K562 (cell line): ENCODE data around the gene AGO3. TPM values are rescaled to one million over a fixed set of nuclear protein-coding genes. Genes with fewer than 3 reads are reported as not detected.
A peak's percentile ranks its signal among the peaks of the same experiment; 100 is the strongest.

Experiments
- ATF1 ChIP-seq, 2 experiments: fragments of 450-650 bp in 1 of 2; IDR thresholded peaks; 2 replicates each; pipeline ENCODE4 v1.6.1; 2016; ENCODE audit warnings: missing compliant biosample characterization in 1 of 2, missing genetic modification characterization in 1 of 2
- CBX3 ChIP-seq, 2 experiments: IDR thresholded peaks; 1 replicate in 1 of 2; 2 replicates in 1 of 2; pipeline ENCODE4 v1.6.1; 2012; ENCODE audit warnings: inconsistent platforms in 2 of 2, low read length in 2 of 2, borderline replicate concordance in 1 of 2, control low read depth in 1 of 2
- CREM ChIP-seq: IDR thresholded peaks from 2 replicates; pipeline ENCODE4 v1.6.1; 2014; ENCODE audit warnings: antibody characterized with exemption, low read depth
- EZH2 ChIP-seq: IDR thresholded peaks from 2 replicates; pipeline ENCODE4 v1.6.1; 2012; ENCODE audit warnings: low read depth, mild to moderate bottlenecking, inconsistent platforms, low read length, borderline replicate concordance
- GATAD2B ChIP-seq: fragments of 450-650 bp; IDR thresholded peaks from 2 replicates; pipeline ENCODE4 v1.6.1; 2017; ENCODE audit warnings: mild to moderate bottlenecking, borderline replicate concordance
- HDAC2 ChIP-seq: fragments of 450-650 bp; IDR thresholded peaks from 2 replicates; pipeline ENCODE4 v1.6.1; 2016; ENCODE audit warnings: mild to moderate bottlenecking
- HDAC8 ChIP-seq: fragments of 450-650 bp; IDR thresholded peaks from 2 replicates; pipeline ENCODE4 v1.6.1; 2016; ENCODE audit warnings: mild to moderate bottlenecking, missing genetic modification characterization, moderate library complexity, missing compliant biosample characterization
- HNRNPL ChIP-seq: fragments of 200-400 bp; formaldehyde crosslinking; IDR thresholded peaks from 2 replicates; pipeline ENCODE4 v1.6.1; 2017; ENCODE audit warnings: low read depth, mild to moderate bottlenecking, low read length
- IFI16 ChIP-seq: fragments of 250-450 bp; sonication (Bioruptor Pico); IDR thresholded peaks from 2 replicates; pipeline ENCODE4 v2.1.2; 2022; ENCODE audit warnings: mild to moderate bottlenecking, inconsistent platforms
- MBD2 ChIP-seq: sonication (generic); IDR thresholded peaks from 2 replicates; pipeline ENCODE4 v1.6.1; 2016; ENCODE audit warnings: low read depth, borderline replicate concordance
- RBM39 ChIP-seq: fragments of 200-400 bp; formaldehyde crosslinking; optimal IDR thresholded peaks from 2 replicates; pipeline ENCODE3; 2018; ENCODE audit warnings: low read depth, low read length
- SRSF7 ChIP-seq: fragments of 200-400 bp; formaldehyde crosslinking; optimal IDR thresholded peaks from 2 replicates; pipeline ENCODE3; 2017; ENCODE audit warnings: mild to moderate bottlenecking, low read depth, low read length
- XRCC5 ChIP-seq: fragments of 200-400 bp; formaldehyde crosslinking; IDR thresholded peaks from 2 replicates; pipeline ENCODE4 v1.6.1; 2017; ENCODE audit warnings: low read depth, mild to moderate bottlenecking, low read length
- ZNF3 ChIP-seq: fragments of 250-450 bp; sonication (Bioruptor Pico); IDR thresholded peaks from 2 replicates; pipeline ENCODE4 v1.5.0; 2021; ENCODE audit warnings: mild to moderate bottlenecking, moderate library complexity
- ZNF316 ChIP-seq: fragments of 450-650 bp; IDR thresholded peaks from 2 replicates; pipeline ENCODE4 v1.6.1; 2016
- ZNF507 ChIP-seq: conservative IDR thresholded peaks from 2 replicates; pipeline ENCODE4 v1.6.1; 2017; ENCODE audit warnings: missing genetic modification characterization, missing compliant biosample characterization
- ZNF586 ChIP-seq: fragments of 450-650 bp; formaldehyde crosslinking; conservative IDR thresholded peaks from 2 replicates; pipeline ENCODE4 v1.4.0; 2020; ENCODE audit warnings: mild to moderate bottlenecking, moderate library complexity
- ZNF76 ChIP-seq: fragments of 250-450 bp; sonication (Bioruptor Pico); IDR thresholded peaks from 2 replicates; pipeline ENCODE4 v1.4.0; 2020; ENCODE audit warnings: mild to moderate bottlenecking, moderate library complexity, borderline replicate concordance
- polyA plus RNA-seq, 8 experiments: library from polyadenylated mRNA; depleted of rRNA in 4 of 8; stranded (reverse) in 5 of 8; unstranded in 3 of 8; fragments of >200 nt; fragmentation: Nextera tagmentation in 2 of 8; fragmentation: Illumina TruSeq in 1 of 8; extraction: Ambion mirVana in 2 of 8; extraction: Trizol in 1 of 8; gene quantifications; 2 replicates each; pipeline versions ENCODE4 v1.2.1 to v1.2.3, GENCODE V29; 2011 to 2014; ENCODE audit warnings: inconsistent platforms in 1 of 8, missing spikeins in 1 of 8
- total RNA-seq, 7 experiments: library from RNA; depleted of rRNA in 6 of 7; stranded (reverse); fragments of >200 nt in 6 of 7; fragmentation: Illumina TruSeq in 2 of 7; extraction: Trizol in 2 of 7; gene quantifications; 2 replicates each; pipeline versions ENCODE4 v1.2.1 to v1.2.3, GENCODE V29; 2011 to 2021; ENCODE audit warnings: low replicate concordance in 1 of 7
- TF ChIP-seq, protein P1 (sequence below): sonication (generic); formaldehyde crosslinking; IDR thresholded peaks from 2 replicates; pipeline ENCODE4 v1.8.0; 2022; ENCODE audit warnings: mild to moderate bottlenecking, missing genetic modification reagents
- TF ChIP-seq, protein P2 (sequence below): fragments of 250-450 bp; sonication (Bioruptor Pico); IDR thresholded peaks from 2 replicates; pipeline ENCODE4 v1.8.0; 2022; ENCODE audit warnings: inconsistent platforms
- TF ChIP-seq, protein P3 (sequence below): fragments of 450-650 bp; formaldehyde crosslinking; IDR thresholded peaks from 2 replicates; pipeline ENCODE4 v1.4.0; 2020; ENCODE audit warnings: mild to moderate bottlenecking, moderate library complexity
- TF ChIP-seq, protein P4 (sequence below): fragments of 450-650 bp; conservative IDR thresholded peaks from 2 replicates; pipeline ENCODE4 v1.6.1; 2016; ENCODE audit warnings: missing genetic modification characterization, low read depth, mild to moderate bottlenecking, missing compliant biosample characterization, moderate library complexity
- TF ChIP-seq, protein P5 (sequence below): sonication (generic); formaldehyde crosslinking; IDR thresholded peaks from 2 replicates; pipeline ENCODE4 v1.8.1; 2022; ENCODE audit warnings: missing genetic modification reagents

Gene AGO3
- total and polyA plus RNA-seq, 9 of the 15 experiments (the other 6 are each of a cell fraction or from before 2014, with no cell fraction given), result 4.5 to 41.5 (median 22.7) TPM

DNA sequence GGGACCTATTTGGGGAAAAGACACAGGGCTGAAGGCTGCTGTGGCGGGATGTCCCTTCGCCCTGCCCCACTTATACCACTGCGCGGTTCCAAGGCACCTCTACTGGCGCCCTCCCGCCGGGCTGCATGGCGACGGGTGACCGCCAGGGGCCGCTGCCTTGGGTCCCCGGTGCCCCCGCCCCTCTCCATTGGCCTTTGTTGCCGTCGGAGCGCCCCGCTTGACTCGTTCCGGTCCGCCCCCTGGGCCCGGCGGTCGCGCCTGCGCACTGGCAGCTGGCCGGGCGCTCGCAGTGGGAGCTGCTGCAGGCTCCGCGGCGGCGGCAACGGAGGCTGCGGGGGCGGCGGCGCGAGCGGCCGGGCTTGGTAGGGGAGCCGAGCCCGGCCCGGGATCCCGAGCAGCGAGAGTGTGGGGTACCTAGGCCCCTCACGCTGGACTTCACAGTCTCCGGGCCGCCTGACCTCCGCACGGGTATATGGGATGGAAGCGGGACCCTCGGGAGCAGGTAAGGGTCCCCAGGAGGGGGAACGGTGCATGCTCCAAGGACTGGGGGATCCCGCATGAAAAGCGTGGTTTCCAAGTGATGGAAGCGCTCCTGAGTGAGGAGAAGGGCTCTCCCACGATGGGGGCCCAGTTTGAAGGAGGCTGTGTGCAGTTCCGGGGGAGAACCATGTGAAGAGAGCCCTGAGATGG, 47.8 kb upstream of the AGO3 start, which contains the start of gene AGO1 (continued):
- TF ChIP-seq ZNF3 (CRISPR knock-in tag) (no peak), EZH2 (no peak), IFI16 (CRISPR knock-in tag) (no peak), ZNF316 (no peak), ZNF586 (CRISPR knock-in tag) (no peak), SRSF7 (no peak), HDAC2 (no peak), XRCC5 (peak; percentile 92; the same call in 1 of the 2 replicates), ATF1 (CRISPR knock-in tag; IDR thresholded peaks at IDR 0.05) (no peak), ATF1 (tag; IDR thresholded peaks at IDR 0.05) (peak; percentile 56), ZNF76 (CRISPR knock-in tag) (no peak), HDAC8 (tag) (no peak), HNRNPL (peak; percentile 79), ZNF507 (no peak), CREM (peak; percentile 81), MBD2 (peak; percentile 24; the same call in 1 of the 2 replicates), RBM39 (no peak), CBX3 (IDR thresholded peaks at IDR 0.05; ENCODE audit: borderline replicate concordance in 1 of 2, low read length in 2 of 2) (no peak; a peak in 1 of 3 replicates), GATAD2B (peak; percentile 73)
- TF ChIP-seq, protein P1, sequence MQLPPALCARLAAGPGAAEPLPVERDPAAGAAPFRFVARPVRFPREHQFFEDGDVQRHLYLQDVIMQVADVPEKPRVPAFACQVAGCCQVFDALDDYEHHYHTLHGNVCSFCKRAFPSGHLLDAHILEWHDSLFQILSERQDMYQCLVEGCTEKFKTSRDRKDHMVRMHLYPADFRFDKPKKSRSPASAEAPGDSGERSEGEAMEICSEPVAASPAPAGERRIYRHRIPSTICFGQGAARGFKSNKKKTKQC, result peak; percentile 20; the same call in 1 of the 2 replicates
- TF ChIP-seq, protein P2, sequence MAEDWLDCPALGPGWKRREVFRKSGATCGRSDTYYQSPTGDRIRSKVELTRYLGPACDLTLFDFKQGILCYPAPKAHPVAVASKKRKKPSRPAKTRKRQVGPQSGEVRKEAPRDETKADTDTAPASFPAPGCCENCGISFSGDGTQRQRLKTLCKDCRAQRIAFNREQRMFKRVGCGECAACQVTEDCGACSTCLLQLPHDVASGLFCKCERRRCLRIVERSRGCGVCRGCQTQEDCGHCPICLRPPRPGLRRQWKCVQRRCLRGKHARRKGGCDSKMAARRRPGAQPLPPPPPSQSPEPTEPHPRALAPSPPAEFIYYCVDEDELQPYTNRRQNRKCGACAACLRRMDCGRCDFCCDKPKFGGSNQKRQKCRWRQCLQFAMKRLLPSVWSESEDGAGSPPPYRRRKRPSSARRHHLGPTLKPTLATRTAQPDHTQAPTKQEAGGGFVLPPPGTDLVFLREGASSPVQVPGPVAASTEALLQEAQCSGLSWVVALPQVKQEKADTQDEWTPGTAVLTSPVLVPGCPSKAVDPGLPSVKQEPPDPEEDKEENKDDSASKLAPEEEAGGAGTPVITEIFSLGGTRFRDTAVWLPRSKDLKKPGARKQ (CRISPR knock-in tag), result no peak
- TF ChIP-seq, protein P3, sequence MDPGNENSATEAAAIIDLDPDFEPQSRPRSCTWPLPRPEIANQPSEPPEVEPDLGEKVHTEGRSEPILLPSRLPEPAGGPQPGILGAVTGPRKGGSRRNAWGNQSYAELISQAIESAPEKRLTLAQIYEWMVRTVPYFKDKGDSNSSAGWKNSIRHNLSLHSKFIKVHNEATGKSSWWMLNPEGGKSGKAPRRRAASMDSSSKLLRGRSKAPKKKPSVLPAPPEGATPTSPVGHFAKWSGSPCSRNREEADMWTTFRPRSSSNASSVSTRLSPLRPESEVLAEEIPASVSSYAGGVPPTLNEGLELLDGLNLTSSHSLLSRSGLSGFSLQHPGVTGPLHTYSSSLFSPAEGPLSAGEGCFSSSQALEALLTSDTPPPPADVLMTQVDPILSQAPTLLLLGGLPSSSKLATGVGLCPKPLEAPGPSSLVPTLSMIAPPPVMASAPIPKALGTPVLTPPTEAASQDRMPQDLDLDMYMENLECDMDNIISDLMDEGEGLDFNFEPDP (CRISPR knock-in tag), result no peak
- TF ChIP-seq, protein P4, sequence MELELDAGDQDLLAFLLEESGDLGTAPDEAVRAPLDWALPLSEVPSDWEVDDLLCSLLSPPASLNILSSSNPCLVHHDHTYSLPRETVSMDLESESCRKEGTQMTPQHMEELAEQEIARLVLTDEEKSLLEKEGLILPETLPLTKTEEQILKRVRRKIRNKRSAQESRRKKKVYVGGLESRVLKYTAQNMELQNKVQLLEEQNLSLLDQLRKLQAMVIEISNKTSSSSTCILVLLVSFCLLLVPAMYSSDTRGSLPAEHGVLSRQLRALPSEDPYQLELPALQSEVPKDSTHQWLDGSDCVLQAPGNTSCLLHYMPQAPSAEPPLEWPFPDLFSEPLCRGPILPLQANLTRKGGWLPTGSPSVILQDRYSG (tag), result no peak
- TF ChIP-seq, protein P5, sequence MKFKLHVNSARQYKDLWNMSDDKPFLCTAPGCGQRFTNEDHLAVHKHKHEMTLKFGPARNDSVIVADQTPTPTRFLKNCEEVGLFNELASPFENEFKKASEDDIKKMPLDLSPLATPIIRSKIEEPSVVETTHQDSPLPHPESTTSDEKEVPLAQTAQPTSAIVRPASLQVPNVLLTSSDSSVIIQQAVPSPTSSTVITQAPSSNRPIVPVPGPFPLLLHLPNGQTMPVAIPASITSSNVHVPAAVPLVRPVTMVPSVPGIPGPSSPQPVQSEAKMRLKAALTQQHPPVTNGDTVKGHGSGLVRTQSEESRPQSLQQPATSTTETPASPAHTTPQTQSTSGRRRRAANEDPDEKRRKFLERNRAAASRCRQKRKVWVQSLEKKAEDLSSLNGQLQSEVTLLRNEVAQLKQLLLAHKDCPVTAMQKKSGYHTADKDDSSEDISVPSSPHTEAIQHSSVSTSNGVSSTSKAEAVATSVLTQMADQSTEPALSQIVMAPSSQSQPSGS (CRISPR knock-in tag), result no peak
